T-helper 9 cell (primary cell): Measurements from ENCODE around the gene CCNQ.

Experiments
- DNase-seq: peaks from one replicate; pipeline ENCODE4 v3.0.0-alpha.2; 2020

CCNQ gene

DNA sequence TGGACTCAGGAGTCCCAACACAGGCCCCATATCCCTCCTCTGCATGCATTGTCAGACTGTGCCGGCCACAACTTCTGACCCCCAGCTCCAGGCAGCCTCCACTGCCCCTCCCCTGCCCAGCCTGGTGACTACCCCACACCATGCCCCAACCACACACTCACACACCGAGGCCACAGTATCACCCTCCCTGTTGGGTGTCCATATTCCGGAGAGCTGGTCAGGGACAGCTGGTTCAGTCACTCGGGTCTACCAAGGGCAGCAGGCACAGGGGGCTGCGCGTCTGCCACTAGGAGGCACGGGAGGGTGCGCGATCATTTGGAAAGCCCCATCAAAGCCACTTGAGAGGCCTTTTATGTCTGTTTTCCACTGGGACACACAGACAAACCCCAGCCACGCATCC lies 26.3 kb downstream of the CCNQ start:
- no peak for DNase-seq

DNA sequence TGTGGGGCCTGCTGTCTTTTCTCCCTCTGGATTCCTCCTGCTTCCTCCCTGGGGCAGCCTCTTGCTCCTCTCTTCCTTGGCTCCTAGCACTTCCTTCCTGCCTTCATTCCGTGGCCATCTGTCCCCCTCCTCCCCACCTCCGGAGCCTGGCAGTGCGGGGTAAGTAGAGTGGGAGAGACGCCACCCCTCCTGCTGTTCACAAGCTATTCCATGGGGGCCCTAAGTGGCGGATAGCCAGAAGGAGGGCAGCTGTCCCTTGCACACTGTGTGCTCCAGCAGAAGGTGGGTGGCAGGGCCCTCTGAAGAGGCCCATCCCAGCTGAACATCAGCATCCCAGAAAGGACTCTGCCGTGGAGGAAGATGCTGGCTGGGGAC lies 27.4 kb downstream of the CCNQ start:
- DNase-seq: no peak

DNA sequence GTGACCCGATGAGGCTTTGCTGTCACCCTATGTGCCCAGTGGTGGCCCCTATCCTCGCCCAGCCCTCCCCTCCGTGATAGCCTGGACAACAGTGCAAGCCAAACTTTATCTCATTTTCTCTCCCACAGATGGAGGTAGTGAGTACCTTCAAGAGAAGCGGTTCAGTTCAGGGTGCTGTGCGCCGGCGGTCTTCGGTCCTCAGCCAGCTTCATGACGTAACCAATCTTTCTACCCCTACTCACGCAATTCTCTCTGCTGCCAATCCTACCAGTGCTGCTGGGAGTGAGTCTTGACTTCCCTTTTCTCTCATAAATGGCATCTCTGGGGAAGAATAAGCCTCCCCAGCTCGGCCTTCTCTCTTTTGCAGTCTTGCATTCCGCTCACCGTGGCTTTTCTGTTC lies 29.5 kb downstream of the CCNQ start:
- DNase-seq: no peak

DNA sequence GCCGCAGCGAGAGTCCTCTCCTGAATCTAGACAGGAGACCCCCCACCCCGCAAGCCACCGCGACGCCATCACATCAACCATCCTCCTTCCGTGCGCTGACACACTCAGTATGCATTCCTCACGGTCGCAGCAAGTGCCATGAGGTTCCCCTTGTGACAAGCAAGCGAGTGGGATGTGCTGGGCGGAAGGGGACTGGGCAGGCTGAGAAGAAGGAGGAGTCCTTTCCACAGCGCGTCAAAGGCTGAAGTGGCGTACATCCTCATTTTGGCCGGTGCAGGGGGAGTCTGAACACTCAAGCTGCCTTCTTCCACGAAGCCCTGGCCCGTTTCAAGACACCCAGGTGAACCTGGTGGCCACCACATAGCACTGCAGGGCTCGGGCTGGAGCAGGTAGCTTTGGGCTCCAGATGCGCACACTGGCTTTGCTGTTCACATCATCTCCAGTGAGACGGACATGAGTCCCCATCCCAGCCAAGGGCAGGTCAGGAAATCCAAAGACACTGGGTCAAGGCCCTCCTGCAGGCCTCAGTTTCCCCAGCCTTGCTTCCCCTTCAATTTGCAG lies 30.4 kb downstream of the CCNQ start:
- DNase-seq: no peak

DNA sequence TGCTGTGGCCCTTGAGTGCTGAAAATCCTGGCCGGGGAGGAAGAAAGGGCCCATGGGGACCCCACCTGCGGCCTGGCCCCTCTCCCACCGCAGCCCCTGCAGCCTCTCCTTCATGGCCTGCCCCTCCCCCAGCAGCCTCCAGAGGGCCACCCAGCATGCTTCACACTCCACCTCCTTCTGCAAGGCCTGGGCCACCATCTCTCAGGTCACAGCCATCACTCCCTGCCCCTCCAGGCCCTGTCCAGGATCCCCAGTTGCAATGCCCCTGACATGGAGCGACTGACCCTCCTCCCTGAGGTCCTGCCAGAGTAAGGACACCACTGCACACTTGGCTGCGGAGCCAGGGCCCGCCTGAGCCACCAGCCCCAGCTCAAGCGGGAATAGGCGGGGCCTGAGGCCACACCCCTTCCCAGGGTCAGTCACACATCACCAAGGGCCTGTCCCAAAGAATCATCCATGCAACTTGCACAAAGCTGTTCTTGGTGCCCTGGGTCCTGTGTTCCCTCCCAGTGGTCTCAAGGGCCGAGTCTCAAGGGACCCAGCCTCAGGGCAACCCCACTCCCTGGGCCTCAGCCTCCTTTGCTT lies 32.9 kb downstream of the CCNQ start:
- DNase-seq: no peak

DNA sequence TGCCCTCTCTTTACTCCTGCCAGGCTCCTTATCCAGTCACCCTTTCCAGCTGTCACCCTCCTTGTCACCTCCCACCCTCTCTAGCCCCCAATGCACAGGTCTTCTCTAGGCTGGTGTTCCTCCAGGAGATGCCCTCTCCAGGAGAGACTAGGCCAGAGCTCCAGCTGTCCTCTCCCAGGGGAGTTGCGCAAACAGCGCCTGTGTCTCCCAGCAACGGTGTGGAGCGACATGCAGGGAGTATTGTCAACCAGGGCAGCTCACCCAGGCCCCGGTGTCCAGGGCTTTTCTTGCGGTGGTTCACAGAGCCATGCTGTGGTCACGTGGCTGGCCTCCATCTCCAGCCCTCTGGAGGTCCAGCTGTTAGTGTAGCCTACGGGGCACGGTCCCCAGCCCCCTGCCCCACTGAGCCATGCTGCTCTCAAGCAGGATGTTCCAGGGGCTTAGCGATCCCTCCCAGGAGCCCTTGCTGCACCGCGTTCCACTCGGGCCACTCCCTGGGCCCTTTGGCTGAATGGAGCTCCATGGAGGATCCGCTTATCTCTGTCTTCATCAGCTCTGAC lies 34.8 kb downstream of the CCNQ start:
- no peak for DNase-seq

DNA sequence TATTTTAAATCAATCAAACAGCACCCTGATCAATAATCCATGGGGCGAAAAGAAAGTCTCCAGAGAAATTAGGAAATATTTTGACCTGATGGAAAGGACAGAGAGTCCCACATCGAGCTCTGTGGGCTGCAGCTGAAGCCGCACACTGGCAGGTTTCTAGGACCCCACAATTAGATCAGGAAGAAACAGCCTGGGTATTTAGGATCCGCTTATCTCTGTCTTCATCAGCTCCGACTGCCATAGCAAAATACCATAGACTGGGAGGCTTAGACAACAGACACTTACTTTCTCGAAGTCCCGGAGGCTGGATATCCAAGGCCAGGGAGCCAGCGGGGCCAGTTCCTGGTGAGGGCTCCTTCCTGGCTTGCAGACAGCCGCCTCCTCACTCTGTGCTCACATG lies 36.4 kb downstream of the CCNQ start:
- DNase-seq: no peak

DNA sequence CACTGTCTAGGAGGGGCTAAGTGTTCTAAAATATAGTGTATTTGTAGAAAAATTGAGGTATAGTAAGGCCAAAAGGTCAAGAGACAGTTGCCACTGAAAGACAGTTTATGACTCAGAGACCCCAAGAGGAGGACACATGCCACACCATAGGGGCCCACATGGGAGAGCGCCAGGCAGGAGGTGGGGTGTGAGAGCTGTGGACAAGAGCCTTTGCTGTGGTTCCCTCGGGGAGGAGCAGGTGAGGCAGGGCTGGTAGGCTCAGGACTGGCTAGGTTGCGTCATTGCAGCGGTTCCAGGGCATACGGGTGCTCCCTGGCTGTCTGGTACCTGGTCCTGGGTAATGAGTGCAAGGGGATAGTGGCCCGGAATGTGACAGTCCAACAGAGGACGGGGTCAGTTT lies 37.6 kb downstream of the CCNQ start:
- DNase-seq: no peak

DNA sequence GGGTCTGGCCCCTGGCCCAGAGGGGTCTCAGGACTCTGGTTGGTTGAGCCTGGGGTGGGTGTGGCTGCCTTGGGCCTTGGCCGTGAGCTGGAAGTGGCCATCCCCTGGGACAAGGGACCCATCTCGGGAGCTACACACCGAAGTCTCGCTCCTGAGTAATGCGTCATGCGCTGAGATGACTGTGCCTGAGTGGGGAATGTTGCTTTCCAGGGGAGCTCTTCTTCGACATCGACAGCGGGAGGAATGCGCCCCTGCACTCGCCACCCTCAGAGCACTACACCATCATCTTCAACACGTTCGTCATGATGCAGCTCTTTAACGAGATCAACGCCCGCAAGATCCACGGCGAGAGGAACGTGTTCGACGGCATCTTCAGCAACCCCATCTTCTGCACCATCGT lies 38.5 kb downstream of the CCNQ start:
- DNase-seq: no peak

DNA sequence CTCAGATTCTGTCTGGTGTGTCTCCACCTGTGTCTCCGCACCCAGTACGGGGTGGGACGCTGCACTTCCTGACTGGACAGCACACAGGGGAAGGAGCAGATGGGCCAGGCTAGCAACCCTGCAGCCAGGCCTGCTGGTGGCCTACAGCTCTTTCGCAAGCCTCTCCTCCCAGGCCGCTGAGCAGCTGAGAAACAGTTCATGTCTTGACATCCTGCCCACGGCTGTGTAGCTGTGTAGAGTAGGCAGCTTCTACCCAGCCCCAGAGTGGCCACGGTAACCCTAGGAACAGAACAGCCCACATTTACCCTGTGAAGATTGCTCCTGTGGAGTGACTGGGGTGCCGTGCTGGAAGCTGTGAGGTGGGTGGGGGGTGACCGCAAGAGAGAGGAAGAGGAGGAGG lies 38.9 kb downstream of the CCNQ start:
- no peak for DNase-seq

DNA sequence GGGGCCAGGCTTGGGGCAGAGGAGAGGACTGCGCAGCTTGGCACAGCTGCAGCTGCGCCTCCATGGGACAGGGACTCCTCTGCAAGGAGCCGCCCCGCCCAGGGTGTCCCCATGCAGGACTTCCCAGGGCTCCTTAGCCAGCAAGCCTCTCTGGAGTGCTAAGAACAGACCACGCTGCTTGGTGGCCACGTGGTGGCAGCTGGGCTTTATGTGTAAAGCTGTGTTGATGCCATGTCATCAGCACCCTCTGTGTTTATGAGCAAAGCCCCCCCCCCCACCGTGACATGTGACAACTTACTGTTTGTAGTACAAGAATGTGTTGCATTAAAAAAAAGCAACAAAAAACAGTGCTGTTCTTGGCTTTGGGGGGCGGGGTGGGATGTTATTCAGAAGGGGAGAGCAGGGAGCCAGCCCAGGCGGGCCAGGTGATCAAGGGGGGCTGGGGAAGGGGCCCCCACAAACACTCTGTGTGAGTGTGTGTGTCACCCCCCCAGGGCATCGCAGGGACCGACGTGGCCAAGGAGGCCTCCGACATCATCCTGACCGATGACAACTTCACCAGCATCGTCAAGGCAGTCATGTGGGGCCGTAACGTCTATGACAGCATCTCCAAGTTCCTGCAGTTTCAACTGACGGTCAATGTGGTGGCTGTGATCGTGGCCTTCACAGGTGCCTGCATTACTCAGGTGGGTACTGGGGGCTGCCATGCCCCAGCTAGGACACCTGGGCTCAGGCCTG lies 41.2 kb downstream of the CCNQ start:
- DNase-seq: no peak

DNA sequence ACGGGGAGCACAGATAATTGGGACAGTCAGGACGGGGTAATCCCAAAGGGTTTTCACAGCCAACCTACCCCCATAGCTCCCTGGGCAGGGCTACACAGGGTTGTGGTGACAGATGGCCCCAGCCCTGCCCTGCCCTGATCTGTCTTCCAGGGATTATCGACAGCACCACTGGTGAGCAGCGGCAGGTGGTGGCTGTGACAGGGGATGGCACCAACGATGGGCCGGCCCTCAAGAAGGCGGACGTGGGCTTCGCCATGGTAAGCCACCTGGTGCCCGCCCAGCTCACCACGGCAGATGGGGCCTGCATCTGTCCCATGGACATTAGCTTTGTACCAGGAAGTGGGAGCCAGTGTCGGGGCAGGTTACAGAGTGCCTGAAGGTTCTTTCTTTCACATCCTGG lies 42.2 kb downstream of the CCNQ start:
- DNase-seq: no peak

DNA sequence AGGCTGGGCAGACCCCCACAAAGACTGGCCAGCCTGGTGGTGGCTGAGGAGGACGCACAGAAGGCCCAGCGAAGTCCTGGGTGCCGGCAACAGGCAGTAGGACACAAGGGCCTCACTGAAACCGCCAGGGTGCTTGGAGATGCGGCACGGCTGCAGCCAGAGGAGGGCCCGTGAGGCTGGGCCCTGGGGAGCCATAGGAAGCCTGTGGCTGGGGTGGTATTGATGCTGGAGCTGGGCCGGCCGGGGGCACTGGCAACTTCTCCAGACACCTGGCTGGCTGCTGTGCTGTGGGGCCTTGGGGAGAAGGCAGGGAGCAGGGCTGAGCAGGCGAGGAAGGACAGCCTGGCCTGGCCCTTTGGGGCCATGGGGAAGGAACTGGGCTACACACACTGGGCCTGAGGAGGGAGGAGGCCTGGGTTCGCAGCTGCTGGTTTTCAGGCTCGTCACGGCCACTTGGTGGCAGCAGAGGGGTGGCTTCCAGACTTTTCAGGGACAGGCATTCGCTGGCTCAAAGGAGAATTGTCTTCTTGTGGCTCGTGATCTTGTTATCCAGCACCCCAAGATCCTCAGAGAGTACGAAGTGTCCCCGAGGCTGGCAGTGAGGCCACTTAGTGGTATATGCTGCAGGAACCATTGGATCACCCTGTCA lies 44.3 kb downstream of the CCNQ start:
- peak; percentile 49 for DNase-seq

DNA sequence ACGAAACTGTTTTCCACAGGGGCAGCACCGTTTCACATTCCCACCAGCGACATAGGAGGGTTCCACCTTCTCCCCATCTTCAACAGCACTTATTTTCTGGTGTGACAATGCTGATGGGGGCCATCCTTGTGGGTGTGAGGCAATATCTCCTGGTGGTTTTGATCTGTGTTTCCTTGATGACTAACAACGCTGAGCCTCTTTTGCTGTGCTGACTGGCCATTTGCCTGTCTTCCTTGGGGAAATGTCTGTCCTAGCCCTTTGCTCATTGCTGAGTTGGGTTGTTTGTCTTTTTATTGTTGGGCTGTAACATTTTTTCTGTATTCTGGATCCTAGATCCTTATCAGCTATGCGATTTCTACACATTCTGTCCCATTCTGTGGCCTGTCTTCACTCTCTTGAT lies 47.8 kb downstream of the CCNQ start:
- no peak for DNase-seq

DNA sequence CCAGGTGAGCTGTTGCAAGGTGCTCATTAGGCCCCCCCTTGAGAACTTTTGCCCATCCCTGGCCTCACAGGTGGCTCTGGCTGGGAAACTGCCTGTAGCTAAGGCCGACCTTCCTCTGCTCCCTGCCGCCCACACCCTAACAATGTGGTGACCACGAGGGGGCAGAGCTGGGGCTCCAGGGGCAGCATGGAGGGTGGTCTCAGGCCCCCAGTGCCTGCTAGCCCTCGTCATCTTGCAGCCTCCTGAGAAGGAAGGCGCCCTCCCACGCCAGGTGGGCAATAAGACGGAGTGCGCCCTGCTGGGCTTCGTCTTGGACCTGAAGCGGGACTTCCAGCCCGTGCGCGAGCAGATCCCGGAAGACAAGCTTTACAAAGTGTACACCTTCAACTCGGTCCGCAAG lies 49.1 kb downstream of the CCNQ start:
- DNase-seq: no peak

DNA sequence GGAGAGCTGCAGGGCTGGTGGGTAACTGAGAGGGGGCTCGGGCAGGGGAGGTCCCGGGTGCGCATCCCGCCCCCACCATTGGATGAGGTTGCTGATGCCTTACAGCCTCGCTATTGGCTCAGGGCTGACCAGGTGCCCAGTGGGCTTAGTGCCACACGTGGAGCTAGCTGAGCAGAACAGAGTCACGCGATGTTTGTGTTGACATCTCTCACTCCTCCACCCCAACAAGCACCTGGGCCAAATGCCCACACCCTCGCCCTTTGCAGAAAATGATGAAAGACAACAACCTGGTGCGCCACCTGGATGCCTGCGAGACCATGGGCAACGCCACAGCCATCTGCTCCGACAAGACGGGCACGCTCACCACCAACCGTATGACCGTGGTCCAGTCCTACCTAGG lies 49.7 kb downstream of the CCNQ start:
- DNase-seq: no peak

DNA sequence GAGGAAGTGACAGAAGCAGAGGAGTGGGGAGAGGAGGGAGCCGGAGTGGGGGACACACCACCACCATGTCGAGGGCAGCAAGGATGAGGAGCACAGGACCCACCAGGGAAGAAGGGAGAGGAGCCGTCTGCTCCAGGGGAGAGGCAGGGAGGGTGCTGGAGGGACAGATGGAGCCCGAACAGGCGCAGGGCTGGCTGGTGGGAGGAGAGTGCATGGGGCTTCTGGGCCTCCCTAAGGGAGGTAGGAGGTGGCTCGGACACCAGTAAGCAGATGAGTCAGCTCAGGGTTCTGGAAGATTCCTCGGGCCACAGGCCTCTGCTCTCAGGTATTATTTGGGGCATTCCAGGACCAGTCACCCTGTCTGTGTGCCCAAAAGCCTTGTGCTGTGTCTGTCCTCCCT lies 51.7 kb downstream of the CCNQ start:
- no peak for DNase-seq

DNA sequence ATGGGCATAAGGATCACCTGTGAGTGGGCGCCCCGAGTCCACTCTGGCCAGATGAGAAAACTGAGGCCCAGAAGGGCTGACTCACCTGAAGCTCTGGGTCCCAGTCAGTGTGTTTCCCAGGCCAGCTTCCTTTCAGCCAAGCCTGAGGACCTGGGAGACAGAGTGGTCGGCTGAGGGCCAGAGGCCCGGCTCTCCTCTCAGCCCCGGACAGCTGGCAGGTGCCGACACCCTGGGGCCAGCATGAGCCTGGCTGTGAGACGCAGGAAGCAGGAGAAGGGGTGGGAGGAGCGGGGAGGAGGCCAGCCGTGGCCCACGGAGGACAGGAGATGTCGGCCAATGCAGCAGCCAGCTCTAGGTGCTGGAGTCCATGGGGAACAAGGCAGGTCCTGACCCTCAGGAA lies 52.6 kb downstream of the CCNQ start:
- no peak for DNase-seq

DNA sequence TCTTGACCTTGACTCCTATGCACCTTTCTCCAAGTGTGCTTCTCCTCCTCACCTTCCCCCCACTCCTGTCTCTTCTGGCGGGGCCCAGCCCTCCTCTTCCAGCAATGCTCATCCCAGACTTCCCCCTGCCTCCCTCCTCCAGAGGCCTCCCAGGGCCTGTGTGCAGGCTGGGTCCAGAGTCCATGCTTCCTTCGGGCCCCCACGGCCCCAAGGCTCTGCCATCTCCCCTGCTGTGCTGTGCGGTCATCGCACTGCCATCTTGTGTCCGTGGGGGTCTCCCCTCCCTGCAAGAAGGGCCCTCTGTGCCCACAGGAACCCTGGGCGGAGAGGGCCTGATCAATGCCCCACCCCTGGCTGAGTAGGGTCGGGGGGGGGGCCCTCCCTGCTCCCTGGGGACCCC lies 54.2 kb downstream of the CCNQ start:
- DNase-seq: no peak

DNA sequence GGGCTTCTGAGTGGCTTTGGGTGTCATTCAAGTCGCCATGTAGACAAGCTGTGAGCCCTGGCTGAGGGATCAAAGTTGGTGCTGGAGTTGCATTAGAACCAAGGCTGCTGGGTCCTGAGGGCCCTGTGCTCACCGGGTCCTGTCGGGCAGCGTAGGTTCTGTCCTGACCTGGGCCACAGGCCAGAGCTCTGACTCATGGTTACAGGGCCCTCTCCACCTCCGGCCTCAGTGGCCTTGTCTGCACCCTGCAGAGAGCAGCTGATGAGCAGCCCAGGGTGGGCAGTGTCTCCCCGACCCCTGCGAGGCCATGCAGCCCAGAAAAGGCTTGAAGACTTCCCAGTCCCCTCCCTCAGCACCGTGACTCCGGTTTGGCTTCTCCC lies 59.0 kb downstream of the CCNQ start:
- no peak for DNase-seq

DNA sequence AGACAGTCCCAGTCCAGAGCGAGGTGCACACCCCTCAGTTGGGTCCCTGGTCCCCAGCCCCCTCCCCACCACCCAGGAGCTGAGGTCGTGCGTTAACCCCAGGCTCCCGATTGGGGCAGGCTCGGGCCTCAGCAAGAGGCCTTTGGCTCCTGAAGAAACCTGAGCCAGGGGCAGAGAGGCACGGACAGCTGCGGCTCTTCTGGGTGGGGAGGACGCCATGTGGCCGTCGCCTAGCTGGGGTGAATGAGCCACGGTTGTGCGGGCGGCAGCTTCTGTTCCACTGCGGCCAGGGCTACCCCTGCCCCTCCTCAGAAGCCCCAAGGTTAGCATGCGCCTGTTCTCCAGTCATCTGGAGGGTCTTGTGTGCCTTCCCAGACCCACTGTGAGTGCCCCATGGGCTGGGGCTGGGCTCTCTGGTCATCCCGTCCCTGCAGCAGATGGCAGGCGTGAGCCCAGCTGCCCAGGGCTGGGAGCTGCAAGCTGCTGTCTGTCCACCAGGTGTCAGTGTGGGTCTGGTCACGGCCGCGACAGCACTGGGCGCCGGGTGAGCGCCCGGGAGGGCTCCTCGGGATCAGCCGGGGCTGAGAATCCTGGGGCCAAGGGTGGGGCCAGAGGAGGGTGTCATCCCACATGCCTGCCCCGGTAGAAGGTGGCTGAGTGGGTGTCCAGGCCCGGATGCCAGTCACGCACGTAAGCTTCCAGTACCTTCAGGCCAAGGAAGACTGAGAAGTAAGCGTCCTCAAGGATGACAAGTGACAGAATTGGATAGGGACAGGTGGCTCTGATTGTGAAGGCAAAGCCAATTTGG lies 59.6 kb downstream of the CCNQ start:
- peak; percentile 57 for DNase-seq

DNA sequence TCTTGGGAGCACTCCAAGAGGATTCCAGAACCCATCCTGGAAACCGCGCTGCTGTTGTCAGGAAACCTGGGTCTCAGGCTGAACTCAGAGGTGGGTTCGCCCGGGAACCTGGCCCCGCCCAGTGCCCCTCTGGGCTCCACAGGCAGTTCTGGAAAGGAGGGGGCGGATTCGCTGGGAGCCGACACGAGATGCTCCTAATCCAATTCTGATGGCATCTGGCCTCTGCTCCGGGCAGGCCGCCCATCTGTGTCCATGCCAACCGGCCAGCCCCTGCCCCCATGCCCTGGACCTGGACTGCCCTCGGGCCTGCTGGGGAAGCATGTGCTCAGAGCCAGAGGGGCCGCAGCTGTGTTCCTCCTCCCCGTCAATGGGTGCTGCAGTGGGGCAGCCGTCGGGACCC lies 60.5 kb downstream of the CCNQ start:
- DNase-seq: no peak
